HT-29 (cell line): ENCODE results near the gene AUP1. TPM values are rescaled to one million over a fixed set of nuclear protein-coding genes. Genes with fewer than 3 reads are reported as not detected.
"Not testable (repeated sequence)": the region's sequence is repeated elsewhere in the genome, so short reads cannot be mapped to it uniquely, and the experiment has no call there.

Experiments used
- DNase-seq: peaks from one replicate; pipeline ENCODE4 v3.0.0-alpha.2; 2015; ENCODE audit warnings: low spot score
- total RNA-seq: library from RNA; depleted of rRNA; stranded (reverse); fragments of >200 nt; shearing (Covaris generic); gene quantifications from 2 replicates; pipeline ENCODE4 v1.2.3, GENCODE V29; 2014; rRNA removed

Gene AUP1, protein sequence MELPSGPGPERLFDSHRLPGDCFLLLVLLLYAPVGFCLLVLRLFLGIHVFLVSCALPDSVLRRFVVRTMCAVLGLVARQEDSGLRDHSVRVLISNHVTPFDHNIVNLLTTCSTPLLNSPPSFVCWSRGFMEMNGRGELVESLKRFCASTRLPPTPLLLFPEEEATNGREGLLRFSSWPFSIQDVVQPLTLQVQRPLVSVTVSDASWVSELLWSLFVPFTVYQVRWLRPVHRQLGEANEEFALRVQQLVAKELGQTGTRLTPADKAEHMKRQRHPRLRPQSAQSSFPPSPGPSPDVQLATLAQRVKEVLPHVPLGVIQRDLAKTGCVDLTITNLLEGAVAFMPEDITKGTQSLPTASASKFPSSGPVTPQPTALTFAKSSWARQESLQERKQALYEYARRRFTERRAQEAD
- 222 and 224 TPM in 2 replicates for total RNA-seq

DNA sequence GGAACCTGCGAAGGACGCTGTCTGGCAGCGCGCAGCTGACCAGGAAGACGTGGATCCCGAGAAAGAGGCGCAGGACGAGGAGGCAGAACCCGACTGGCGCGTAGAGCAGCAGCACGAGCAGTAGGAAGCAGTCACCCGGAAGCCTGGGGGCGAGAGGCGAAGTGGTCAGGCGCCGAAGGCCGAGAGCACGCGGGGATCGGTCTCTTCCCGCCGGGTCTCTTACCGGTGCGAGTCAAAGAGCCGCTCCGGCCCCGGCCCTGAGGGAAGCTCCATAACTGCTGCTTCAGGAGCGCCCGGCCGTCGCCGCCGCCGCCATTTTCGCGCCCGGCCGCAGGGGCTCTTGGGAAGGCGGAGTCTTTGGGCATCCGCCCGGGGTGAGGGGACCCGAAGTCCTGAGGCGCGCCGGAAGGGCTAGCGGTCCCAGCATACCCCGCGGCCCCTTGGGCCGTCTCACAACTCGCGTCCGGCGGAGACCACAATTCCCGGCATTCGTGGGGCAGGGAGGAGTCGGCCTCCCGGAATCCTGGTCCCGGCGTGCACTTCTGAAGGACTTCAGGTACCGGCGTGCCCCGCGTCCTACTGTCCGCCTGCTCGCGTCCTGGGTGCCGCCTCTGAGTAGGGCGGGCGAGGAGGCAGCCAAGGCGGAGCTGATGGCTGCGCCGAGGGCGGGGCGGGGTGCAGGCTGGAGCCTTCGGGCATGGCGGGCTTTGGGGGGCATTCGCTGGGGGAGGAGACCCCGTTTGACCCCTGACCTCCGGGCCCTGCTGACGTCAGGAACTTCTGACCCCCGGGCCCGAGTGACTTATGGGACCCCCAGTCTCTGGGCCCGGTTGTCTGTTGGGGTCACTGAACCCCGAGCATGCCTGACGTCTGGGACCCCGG, at the start of gene AUP1, which contains the start of gene HTRA2:
Gene AUP1, minus strand, starts transcription at position 350 of the 882 bp plus-strand sequence. Its CDS starts 77 bp downstream, at position 273.
Gene HTRA2, plus strand, starts transcription at position 577 of the 882 bp plus-strand sequence. Its CDS starts 74 bp downstream, at position 651.
- peak; percentile 99 for DNase-seq

DNA sequence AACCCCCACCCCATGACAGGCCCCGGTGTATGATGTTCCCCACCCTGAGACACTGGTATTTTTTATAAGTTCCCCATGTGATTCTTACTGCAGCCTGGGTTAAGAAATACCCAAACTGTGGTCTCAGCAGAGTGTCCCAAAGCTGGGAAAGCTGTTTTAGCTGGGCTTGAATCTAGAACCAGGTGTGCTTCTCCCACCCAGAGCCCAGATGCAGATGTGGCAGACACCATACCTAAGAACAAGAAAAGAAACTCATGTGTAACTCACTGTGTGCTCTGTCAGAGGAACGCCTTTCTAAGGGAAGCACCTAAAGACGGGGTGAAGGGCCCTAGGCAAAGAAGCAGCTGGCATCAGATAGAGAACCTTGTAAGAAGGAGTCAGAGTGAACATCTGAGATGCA, 48.9 kb upstream of the AUP1 start:
- DNase-seq: no peak

DNA sequence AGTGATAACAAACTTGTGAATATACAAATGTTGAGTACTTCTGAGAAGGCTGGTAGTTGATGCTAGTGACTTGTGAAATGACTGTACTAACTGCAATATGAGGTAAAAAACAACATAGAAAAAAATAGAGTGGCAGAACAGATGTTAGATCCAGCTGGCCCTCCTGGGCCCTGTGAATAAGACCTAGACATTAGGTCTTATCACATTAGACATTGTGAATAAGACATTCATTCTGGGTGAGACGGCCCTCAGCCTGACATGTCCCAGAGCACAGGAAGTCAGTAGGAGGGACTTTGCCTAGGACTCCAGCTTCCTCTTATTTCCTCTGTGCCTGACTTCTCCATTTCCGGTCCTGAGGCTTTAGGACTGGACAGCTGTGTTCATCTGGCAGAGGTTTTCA, 47.9 kb upstream of the AUP1 start:
- no peak for DNase-seq

DNA sequence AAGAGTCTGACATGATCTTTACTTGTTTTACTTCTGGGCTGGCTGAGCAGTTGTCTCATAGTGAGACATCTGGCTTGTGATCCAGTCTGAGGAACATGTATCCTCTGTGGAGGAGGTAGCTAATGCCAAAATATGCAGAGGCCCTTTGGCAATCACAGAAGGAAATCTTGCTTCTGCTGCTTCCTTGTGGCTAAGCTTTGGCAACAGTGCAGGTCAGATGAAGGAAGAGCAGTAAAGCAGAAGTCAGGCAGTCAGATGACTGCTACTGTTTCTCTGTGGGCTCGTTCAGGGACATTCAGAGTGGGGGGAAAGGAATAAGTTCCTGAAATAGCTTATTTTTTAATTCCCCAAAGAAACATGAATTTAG, 47.3 kb upstream of the AUP1 start:
- DNase-seq: no peak

DNA sequence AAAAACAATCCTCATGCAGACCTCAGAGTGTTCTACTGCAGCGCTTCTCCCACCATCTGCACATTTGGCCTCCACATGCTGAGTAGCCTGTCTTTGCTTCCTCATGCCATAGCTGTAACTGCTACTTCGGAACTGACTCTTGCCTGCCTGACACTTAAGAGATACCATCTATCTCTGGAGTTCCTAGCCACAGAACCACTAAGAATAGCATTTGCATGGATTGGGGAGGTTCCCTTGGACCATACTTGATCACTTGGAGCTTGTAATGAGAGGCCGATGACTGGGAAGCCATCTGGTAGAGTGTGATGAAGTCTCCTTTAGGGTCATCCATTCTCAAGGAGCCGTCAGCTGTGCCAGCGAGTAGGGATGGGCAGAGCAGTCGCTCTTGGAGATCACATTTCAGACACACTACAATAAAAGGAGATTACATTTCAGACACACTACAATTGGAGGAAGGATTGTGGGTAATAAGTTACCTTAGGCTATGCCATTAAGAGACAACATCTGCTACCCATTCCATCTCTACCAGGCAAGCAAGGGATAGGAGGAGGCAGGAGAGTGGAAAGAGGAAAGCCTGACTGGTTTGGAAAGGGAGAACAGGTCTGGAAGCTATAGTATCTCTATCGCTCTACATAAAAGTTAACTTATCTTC, 46.8 kb upstream of the AUP1 start:
- DNase-seq: no peak

DNA sequence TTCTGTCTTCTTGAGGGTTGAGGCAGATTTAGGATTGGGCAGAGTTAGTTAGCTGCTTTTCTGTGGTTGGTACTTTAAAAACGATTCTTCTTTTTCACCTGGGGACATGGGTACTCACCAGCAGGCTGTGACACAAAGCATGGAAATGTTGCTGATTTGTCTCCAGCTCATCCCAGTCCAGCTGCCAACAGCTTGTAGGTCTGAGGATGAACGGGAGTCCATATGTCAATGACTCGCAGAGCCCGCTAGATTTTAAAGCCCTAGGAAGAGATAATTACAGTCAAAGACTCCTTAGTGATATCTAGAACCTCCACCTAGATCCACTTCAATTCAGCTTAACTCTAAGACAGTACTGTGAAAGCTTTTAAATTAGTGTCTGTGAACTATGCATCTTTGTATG, 45.8 kb upstream of the AUP1 start:
- no peak for DNase-seq

DNA sequence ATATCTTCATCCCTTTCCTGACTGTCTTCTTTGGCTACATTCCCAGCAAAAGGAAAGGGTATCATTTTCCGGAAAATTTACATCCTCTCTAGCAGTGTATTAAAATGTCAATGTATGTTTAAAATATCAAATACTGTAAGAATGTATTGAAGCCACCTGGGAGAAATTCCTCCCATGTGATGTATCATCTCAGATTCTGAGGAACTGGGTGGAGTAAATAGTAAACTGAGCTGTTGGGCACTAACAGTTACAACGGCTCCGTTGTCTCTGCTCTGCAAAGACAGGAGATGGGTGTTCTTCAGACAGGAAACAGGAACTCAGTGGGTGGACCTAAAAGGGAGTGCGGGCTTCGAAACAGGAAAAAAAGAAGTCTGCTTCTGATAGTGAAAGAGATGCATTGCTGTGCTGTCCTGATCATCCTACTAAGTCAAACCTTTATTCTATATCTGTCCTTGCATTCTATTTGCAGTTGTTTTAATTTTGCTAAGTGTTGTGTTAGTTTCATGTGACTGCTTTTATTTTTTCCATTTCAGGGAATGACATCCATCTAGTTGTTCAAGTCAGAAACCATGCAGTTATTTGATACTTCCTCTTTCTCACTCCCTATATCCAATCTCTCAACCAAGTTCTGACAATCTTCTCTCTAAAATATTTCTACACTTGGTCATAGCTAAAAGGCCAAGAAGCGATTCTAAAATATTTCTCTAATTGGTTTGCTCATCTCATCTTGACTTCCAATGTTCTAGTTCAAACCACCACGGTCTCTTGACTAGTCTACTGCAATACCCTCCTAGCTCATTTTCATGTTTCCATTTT, 44.4 kb upstream of the AUP1 start:
- no peak for DNase-seq

DNA sequence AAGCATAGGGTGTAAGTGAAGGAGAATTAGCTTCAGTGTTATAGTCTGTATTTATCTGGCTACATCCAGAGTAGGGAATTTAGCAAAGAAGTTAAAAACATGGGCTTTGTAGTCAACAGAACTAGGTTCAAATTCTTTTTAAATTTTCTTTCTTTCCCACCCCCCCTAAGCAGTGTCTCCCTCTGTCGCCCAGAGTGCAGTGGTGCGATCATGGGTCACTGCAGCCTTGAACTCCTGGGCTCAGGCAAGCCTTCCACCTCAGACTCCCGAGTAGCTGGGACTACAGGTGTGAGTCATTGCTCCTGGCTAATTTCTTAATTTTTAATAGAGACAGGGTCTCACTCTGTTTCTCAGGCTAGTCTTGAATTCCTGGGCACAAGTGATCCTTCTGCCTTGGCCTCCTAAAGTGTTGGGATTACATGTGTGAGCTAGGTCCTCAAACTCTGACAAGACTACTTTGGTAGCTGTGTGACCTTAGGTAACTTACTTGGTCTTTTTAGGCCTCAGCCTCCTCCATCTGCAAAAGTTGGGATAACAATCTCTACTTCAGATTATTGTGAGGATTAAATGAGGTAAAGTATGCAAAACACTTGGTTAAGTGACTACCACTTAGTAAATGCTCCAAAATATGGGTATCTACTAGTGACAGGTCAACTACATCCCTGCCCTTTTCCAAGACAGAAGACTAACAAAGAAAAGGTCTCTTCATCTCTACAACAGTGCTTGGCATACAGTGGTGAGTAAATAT, 42.8 kb upstream of the AUP1 start:
- no peak for DNase-seq

DNA sequence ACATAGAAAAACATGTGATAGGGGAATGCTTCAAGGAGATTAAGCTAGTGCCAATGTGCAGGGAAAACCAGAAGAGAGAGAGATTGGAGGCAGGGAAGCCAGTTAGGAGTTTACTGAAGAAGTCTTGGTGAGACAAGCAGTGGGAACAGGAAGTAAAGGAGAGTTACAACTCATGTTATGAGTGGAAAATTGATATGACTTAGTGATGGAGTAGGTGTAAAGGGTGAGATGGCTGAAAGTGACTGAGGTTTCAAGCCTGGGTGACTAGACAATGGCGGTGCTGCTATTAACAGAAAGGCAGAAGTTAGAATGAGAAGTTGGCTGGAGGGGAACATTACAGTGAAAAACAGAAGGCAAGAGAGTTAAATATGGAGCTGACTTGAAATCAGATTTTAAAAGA, 41.6 kb upstream of the AUP1 start:
- DNase-seq: no peak

DNA sequence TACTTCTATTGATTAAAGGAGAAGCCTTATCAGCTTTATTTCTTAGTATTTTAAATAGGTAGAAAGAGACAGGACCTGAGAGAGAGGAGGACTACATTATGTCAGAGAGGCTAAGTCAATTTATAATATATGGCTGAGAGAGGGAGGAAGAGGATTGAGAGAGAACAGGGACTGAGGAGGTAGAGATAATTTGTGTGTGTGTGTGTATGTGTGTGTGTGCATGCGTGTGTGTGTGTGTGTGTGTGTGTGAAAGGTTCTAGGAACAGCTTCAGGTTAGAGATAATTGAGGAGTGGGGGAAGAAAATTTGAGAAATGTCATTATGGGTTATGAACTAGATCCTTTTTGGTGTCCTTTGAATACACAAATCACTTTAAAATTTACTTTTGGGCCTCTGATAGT, 40.2 kb upstream of the AUP1 start:
- DNase-seq: no peak

DNA sequence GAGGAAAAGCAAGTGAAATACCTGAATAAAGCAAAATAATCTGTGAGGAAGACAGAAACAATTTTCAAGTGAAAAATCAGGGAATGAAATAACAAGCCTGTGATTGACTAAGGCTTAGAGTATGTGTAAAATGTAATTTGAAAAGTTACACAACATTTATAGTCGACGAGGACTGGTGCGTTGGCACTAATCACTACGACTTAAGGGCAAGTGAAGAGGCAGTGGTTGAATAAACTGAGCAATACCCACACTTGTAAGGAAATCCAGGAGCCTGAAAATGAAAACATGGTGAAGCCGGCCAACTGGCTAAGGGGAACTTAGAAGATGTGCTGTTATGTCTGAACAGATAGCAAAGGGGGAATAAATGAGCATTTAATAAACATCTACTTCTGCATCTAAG, 38.4 kb upstream of the AUP1 start:
- no peak for DNase-seq

DNA sequence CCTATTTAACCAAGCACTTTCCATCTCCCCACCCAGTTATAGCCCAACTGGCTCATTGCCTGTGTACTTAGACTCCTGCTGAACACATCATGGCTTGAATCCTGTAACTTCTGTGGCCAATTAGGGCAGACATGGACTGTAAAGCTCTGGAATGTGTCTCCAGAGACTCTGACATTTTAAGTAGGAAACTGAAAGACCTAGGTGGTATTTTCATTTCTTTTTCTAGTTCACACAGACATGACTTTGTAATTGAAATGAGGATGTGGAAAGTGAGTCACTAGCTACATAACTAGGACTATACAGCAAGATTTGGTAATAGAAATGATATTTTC, 37.2 kb upstream of the AUP1 start:
- DNase-seq: no peak

DNA sequence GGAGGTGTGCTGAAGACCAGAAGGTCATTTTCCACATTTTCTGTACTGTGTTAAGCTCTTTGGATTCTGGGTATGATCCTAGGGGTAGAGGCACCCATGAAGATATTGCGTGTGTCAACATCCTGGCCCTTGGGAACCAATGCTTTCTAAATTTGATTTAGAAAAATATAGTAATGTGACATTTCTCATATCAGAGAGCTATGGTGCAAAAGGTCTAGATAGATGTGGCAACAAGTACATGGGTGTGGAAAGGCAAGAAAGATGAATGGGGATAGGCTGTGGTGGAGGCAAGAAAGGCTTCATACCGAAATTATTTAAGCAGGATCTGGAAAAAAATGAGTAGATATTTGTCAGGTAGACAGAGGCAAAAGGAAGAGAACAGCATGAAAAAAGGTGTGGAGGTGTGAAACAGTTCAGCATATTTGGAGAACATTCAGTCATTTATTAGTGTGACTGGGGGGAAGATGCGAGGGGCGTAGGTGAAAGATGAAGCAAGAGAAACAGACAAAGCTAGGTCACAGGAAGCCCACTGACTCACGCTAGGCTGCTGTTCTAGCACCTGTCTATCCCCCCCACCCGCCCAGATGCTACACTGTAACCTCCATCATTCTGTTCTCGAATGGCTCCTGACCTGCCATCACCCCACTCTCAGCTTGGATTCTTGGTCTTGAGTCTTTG, 36.7 kb upstream of the AUP1 start:
- DNase-seq: no peak

DNA sequence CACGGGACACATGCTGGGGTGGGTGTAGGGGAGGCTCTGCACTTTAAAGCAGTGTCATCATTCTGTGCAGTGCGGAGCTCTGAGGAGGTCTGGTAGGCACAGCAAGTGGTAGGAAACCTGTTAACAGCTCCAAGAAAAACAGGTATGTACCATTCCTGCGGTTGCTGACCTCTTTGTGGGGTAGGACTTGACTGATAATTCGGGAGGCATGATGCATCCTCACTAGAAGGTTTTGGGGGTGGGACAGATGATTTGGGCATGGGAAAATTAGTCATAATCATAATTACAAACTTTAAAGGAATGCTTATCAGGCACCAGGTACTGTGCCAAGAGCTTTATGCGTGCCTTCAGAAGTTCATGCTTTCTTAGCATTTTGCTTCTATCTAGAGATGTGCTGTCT, 34.7 kb upstream of the AUP1 start:
- DNase-seq: no peak

DNA sequence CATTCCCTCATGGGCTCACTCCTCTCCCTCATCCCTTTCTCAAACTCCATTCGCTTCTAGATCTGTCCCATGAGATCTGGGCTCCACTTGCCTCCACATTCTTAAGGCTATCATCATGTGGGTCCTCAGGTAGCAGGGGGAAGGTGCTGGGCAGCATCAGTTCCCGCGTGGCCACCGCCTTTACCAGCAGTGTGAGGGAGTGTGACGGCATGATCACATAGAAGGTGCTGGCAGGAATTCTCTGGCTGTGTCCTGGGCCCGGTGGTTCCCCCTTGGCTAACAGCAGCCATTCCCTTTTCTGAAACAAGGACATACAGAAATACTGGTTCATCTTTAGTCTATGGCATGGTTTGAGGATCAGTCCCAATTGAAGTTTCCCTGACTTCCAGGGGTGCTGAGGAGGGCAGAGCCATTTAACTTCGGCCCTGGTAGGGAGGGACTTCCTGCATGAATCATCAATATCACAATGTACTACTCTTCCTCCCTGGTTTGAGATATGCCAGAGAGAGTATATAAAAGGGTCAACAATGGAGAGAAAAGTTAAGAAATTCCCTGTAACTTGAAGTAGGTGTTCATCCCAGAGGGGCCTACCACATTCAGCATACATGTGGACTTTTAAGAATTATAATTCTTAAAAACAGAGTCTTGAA, 32.7 kb upstream of the AUP1 start:
- no peak for DNase-seq

DNA sequence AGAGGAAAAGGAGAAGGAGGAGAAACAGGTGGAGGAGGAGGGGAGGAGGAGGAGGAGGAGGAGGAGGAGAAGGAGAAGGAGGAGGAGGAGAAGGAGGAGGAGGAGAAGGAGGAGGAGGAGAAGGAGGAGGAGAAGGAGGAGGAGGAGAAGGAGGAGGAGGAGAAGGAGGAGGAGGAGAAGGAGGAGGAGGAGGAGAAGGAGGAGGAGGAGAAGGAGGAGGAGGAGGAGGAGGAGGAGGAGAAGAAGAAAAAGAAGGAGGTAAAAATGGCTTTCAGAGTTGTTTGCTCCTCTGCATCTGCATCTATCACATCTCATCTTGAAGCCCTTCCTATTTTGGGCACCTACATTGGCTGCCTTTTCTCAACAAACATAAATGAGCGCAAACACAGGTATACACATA, 31.5 kb upstream of the AUP1 start:
- not testable (repeated sequence) for DNase-seq

DNA sequence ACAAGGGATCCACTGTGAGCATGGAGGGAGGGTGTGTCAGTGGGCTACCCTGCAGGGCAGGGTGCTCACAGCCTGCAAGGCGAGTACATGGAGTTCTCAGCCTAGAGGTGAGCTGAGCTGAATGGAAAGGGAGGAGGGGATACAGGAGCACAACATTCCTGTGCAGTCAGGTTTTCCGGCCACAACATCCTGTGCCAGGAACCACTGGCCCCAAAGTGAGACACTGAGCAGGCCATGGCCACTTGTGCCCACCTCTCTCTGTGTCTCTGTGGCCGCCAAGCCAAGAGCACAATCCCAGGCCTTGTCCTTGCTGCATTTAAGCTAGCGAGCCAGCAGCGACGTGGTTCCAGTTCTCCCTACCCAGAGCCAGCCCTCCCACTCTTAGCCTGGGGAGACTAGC, 31.1 kb upstream of the AUP1 start:
- DNase-seq: no peak

DNA sequence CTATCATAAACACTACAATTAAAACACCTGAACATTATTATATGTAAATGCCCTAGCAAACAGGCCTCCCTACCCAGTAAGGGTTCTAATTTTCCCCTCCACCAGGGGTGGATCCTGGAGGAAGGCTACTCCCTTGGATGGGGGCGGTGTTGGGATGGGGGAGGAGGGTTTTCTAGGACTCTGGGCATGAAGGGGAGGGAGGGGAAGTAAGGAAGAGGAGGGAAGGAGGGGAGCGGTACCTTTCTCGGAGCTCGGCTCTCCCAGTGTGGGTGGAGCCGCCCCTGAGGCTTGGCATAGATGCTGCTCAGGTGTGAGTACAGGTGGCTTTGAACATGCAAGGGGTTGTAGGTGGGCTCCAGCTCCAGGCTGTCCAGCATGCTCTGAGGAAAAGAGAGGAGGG, 30.4 kb upstream of the AUP1 start:
- DNase-seq: no peak
